Renal cortical epithelial cell (primary cell): ENCODE measurements around the gene SRSF4. TPM values are rescaled to one million over a fixed set of nuclear protein-coding genes. Genes with fewer than 3 reads are reported as not detected.

Source experiments
- total RNA-seq: library from RNA; depleted of rRNA; stranded (reverse); fragments of >200 nt; gene quantifications from 2 replicates; pipeline ENCODE4 v1.2.3, GENCODE V29; 2014

The SRSF4 gene
- total RNA-seq, 1 donor from 2014 or later: 46.8 TPM

Other genes starting within 250 kb of the SRSF4 start
- 2.9 and 9.0 TPM in 2 replicates for gene TMEM200B, start 58.0 kb downstream of the SRSF4 start, total RNA-seq
- gene MECR, start 49.0 kb upstream of the SRSF4 start, total RNA-seq: 17.7 and 21.5 TPM in 2 replicates
- gene PTPRU, start 54.6 kb upstream of the SRSF4 start, total RNA-seq: 25.7 and 50.7 TPM in 2 replicates